Vagina (tissue), 2 donors: ENCODE measurements around the gene SLFN5. TPM values are rescaled to one million over a fixed set of nuclear protein-coding genes. Genes with fewer than 3 reads are reported as not detected.
"Not testable (repeated sequence)": the region's sequence is repeated elsewhere in the genome, so short reads cannot be mapped to it uniquely, and the experiment has no call there.

Source experiments
- DNase-seq, 2 donors: peaks; one replicate each; pipeline ENCODE4 v3.0.0-alpha.2; 2017; ENCODE audit errors: extremely low spot score in 2 of 2
- H3K27ac ChIP-seq: fragments of 200-600 bp; sonication (generic); one replicate; pipeline ENCODE4 v1.5.1; 2019
- H3K27me3 ChIP-seq: fragments of 200-600 bp; sonication (generic); one replicate; pipeline ENCODE4 v1.5.1; 2019
- H3K36me3 ChIP-seq, 2 donors: fragments of 200-600 bp; sonication (generic); one replicate each; pipeline ENCODE4 v1.5.1; 2017 to 2019
- H3K4me1 ChIP-seq: fragments of 200-600 bp; sonication (generic); one replicate; pipeline ENCODE4 v1.5.1; 2019
- H3K4me3 ChIP-seq, 2 donors: fragments of 200-600 bp; sonication (generic); 1 replicate in 1 of 2; 2 replicates in 1 of 2; pipeline ENCODE4 v1.5.1; 2016 to 2019
- H3K9me3 ChIP-seq: fragments of 200-600 bp; sonication (generic); one replicate; pipeline ENCODE4 v1.5.1; 2019
- POLR2A ChIP-seq, 2 donors: fragments of 450-650 bp; IDR thresholded peaks; one replicate each; pipeline ENCODE4 v1.6.1; 2017; ENCODE audit warnings: antibody characterized with exemption in 2 of 2, mild to moderate bottlenecking in 2 of 2, moderate library complexity in 2 of 2
- POLR2AphosphoS5 ChIP-seq, 2 donors: sonication (generic); formaldehyde crosslinking; IDR thresholded peaks; one replicate each; pipeline ENCODE4 v1.9.0; 2017; ENCODE audit warnings: antibody characterized with exemption in 2 of 2, mild to moderate bottlenecking in 2 of 2, low read depth in 1 of 2; ENCODE audit not compliant: insufficient read depth in 1 of 2
- intact Hi-C: fragments of 100-400 bp; cut with DNase I; formaldehyde crosslinking; loops from one replicate; pipeline ENCODE4 v1.15.1; 2023
- total RNA-seq: library from RNA; depleted of rRNA; stranded (reverse); fragments of >200 nt; gene quantifications from one replicate; pipeline ENCODE4 v1.2.3, GENCODE V29; 2016
- TF ChIP-seq, protein P1 (sequence below), 3 experiments: fragments of 450-650 bp in 2 of 3; fragments of 200-600 bp in 1 of 3; sonication (generic) in 1 of 3; IDR thresholded peaks; one replicate each; pipeline ENCODE4 v1.5.1; 2017 to 2019; ENCODE audit warnings: antibody characterized with exemption in 3 of 3, mild to moderate bottlenecking in 2 of 3, moderate library complexity in 2 of 3

Gene SLFN5
- total RNA-seq, 1 donor from 2014 or later = 27.7 TPM

DNA sequence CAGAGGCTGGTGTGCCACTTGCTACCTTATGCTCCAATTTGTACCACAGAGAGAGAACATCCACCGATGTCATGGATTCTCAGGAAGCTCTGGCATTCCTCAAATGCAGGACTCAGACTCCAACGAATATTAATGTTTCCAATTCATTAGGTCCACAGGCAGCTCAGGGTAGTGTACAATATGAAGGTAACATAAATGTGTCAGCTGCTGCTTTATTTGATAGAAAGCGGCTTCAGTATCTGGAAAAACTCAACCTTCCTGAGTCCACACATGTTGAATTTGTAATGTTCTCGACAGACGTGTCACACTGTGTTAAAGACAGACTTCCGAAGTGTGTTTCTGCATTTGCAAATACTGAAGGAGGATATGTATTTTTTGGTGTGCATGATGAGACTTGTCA, 16.1 kb downstream of the SLFN5 start:
- Histone ChIP-seq H3K27ac (no peak overlapping the region), H3K4me1 (peaks cover 34% of the 10 kb centered on the region), H3K36me3 (peaks cover 0 to 39% of the 10 kb centered on the region in 2 donors), H3K4me3 (no peak overlapping the region), H3K9me3 (no peaks in the 10 kb centered on the region), H3K27me3 (no peaks in the 10 kb centered on the region)
- TF ChIP-seq, protein P1, sequence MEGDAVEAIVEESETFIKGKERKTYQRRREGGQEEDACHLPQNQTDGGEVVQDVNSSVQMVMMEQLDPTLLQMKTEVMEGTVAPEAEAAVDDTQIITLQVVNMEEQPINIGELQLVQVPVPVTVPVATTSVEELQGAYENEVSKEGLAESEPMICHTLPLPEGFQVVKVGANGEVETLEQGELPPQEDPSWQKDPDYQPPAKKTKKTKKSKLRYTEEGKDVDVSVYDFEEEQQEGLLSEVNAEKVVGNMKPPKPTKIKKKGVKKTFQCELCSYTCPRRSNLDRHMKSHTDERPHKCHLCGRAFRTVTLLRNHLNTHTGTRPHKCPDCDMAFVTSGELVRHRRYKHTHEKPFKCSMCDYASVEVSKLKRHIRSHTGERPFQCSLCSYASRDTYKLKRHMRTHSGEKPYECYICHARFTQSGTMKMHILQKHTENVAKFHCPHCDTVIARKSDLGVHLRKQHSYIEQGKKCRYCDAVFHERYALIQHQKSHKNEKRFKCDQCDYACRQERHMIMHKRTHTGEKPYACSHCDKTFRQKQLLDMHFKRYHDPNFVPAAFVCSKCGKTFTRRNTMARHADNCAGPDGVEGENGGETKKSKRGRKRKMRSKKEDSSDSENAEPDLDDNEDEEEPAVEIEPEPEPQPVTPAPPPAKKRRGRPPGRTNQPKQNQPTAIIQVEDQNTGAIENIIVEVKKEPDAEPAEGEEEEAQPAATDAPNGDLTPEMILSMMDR (IDR thresholded peaks at IDR 0.05) = no peak
- no peak for TF ChIP-seq POLR2A (IDR thresholded peaks at IDR 0.05)
- TF ChIP-seq POLR2AphosphoS5 (IDR thresholded peaks at IDR 0.05; ENCODE audit: insufficient read depth in 1 of 2, low read depth in 1 of 2) = no peak
- intact Hi-C loops = no loop called here
- peak in 1 of 2 donors; percentile 8 for DNase-seq

DNA sequence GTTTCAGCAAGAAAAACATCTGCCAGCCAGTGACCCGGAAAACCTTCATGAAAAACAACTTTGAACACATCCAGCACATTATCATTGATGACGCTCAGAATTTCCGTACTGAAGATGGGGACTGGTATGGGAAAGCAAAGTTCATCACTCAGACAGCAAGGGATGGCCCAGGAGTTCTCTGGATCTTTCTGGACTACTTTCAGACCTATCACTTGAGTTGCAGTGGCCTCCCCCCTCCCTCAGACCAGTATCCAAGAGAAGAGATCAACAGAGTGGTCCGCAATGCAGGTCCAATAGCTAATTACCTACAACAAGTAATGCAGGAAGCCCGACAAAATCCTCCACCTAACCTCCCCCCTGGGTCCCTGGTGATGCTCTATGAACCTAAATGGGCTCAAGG, 22.2 kb downstream of the SLFN5 start:
- intact Hi-C loops = no loop called here
- peak in 1 of 2 donors; percentile 71 for DNase-seq
- TF ChIP-seq POLR2AphosphoS5 (IDR thresholded peaks at IDR 0.05; ENCODE audit: insufficient read depth in 1 of 2, low read depth in 1 of 2) = no peak
- no peak for TF ChIP-seq POLR2A (IDR thresholded peaks at IDR 0.05)
- TF ChIP-seq, protein P1 (IDR thresholded peaks at IDR 0.05) = no peak
- Histone ChIP-seq H3K36me3 (peaks cover 0 to 55% of the 10 kb centered on the region in 2 donors), H3K9me3 (no peaks in the 10 kb centered on the region), H3K27ac (no peak overlapping the region), H3K4me1 (no peaks in the 10 kb centered on the region), H3K27me3 (no peaks in the 10 kb centered on the region), H3K4me3 (no peak overlapping the region)

DNA sequence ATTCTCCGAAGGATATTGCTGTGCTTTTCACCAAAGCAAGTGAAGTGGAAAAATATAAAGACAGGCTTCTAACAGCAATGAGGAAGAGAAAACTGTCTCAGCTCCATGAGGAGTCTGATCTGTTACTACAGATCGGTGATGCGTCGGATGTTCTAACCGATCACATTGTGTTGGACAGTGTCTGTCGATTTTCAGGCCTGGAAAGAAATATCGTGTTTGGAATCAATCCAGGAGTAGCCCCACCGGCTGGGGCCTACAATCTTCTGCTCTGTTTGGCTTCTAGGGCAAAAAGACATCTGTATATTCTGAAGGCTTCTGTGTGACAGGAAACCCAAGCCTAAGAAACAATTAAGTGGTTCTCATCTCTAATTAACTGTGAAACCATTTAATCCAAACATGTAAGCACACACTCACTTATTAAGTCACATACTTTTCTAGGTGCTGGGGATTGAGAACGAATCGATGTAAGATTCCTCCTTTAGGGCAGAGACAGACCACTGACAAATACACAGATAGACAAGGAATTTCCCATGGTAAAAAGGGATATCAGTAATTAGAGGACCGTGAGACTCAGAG, 22.8 kb downstream of the SLFN5 start:
- Histone ChIP-seq H3K4me1 (no peaks in the 10 kb centered on the region), H3K9me3 (no peaks in the 10 kb centered on the region), H3K4me3 (no peak overlapping the region), H3K27ac (no peak overlapping the region), H3K27me3 (no peaks in the 10 kb centered on the region), H3K36me3 (peaks cover 0 to 55% of the 10 kb centered on the region in 2 donors)
- intact Hi-C loops = no loop called here
- DNase-seq = no peak
- TF ChIP-seq POLR2A (IDR thresholded peaks at IDR 0.05) (no peak), POLR2AphosphoS5 (IDR thresholded peaks at IDR 0.05; ENCODE audit: insufficient read depth in 1 of 2, low read depth in 1 of 2) (no peak)
- TF ChIP-seq, protein P1 (IDR thresholded peaks at IDR 0.05) = no peak

DNA sequence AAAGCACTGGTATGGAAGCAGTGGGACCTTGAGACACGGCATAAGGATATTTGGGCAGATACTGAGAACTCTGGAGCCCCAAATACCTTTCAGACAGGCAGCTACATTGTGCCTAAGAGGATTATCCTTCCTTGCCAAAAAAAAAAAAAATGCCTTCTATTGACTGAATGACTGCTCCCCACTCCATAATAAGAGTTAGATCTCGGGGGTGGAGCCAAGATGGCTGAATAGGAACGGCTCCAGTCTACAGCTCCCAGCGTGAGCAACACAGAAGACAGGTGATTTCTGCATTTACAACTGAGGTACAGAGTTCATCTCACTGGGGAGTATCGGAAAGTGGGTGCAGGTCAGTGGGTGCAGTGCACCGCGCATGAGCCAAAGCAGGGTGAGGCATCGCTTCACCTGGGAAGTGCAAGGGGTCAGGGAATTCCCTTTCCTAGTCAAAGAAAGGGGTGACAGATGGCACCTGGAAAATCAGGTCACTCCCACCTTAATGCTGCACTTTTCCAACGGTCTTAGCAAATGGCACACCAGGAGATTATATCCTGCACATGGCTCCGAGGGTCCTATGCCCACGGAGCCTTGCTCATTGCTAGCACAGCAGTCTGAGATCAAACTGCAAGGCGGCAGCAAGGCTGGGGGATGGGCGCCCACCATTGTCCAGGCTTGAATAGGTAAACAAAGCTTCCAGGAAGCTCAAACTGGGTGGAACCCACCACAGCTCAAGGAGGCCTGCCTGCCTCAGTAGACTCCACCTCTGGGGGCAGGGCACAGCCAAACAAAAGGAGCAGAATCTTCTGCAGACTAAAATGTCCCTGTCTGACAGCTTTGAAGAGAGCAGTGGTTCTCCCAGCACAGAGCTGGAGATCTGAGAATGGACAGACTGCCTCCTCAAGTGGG, 31.5 kb downstream of the SLFN5 start:
- H3K4me3 ChIP-seq, H3K27ac ChIP-seq, H3K4me1 ChIP-seq, H3K9me3 ChIP-seq, H3K36me3 ChIP-seq, H3K27me3 ChIP-seq: not testable (repeated sequence)
- DNase-seq = peak in 1 of 2 donors; percentile 12
- intact Hi-C loops = loop anchor here (10.0 kb wide), 1 partner anchor 980 kb away; no protein-coding TSS in a partner anchor

DNA sequence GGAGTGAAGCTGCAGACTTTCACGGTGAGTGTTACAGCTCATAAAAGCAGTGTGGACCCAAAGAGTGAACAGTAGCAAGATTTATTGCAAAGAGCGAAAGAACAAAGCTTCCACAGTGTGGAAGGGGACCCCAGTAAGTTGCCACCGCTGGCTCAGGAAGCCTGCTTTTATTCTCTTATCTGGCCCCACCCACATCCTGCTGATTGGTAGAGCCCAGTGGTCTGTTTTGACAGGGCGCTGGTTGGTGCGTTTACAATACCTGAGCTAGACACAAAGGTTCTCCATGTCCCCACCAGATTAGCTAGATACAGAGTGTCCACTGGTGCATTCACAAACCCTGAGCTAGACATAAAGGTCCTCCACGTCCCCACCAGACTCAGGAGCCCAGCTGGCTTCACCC, 35.6 kb downstream of the SLFN5 start:
- not testable (repeated sequence) for H3K4me3 ChIP-seq, H3K36me3 ChIP-seq, DNase-seq, H3K27me3 ChIP-seq, H3K9me3 ChIP-seq, H3K4me1 ChIP-seq, H3K27ac ChIP-seq
- intact Hi-C loops = loop anchor here (10.0 kb wide), 1 partner anchor 984 kb away; no protein-coding TSS in a partner anchor

DNA sequence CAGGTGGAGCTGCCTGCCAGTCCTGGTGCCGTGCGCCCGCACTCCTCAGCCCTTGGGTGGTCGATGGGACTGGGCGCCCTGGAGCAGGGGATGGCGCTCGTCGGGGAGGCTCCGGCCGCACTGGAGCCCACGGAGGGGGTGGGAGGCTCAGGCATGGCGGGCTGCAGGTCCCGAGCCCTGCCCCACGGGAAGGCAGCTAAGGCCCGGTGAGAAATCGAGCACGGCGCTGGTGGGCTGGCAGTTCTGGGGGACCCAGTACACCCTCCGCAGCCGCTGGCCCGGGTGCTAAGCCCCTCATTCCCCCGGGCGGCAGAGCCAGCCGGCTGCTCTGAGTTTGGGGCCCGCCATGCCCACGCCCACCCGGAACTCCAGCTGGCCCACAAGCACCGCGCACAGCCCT, 36.0 kb downstream of the SLFN5 start:
- not testable (repeated sequence) for H3K4me3 ChIP-seq, H3K27ac ChIP-seq, H3K27me3 ChIP-seq, H3K4me1 ChIP-seq, DNase-seq, H3K36me3 ChIP-seq, H3K9me3 ChIP-seq
- intact Hi-C loops = loop anchor here (10.0 kb wide), 1 partner anchor 984 kb away; no protein-coding TSS in a partner anchor
